ENCODE measurements around the gene SCAPER. TPM values are rescaled to one million over a fixed set of nuclear protein-coding genes. Genes with fewer than 3 reads are reported as not detected.
A peak's percentile ranks its signal among the peaks of the same experiment; 100 is the strongest.

The SCAPER gene
- total RNA-seq, 1 donor from 2014 or later: 56.9 TPM

DNA sequence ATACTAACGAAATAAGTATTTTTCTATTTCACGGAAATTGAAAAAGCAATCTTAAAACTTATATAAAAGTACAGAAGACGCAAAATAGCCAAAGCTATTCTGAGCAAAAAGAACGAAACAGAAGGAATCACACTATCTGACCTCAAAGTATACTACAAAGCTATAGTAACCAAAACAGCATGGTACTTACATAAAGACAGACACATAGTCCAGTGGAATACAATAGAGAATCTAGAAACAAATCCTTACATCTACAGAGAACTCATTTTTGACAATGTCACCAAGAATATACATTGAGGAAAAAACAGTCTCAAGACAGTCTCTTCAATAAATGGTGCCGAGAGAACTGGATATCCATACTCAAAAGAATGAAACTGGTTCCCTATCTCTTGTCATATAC lies 322.6 kb downstream of the SCAPER start:
- Histone ChIP-seq H3K9me3 (ENCODE audit: control insufficient read depth in 3 of 3, low read length in 3 of 3) (peaks cover 0 to 6% (median 0%) of the 10 kb centered on the region in 3 donors), H3K4me1 (ENCODE audit: control insufficient read depth in 3 of 3, insufficient read depth in 3 of 3, low read length in 3 of 3) (peaks cover 0 to 5% (median 4%) of the 10 kb centered on the region in 3 donors), H3K27ac (ENCODE audit: low read depth, low read length) (no peak overlapping the region), H3K4me3 (ENCODE audit: low read length in 3 of 3) (no peak overlapping the region), H3K9ac (ENCODE audit: low read depth in 1 of 3, low read length in 3 of 3) (no peak overlapping the region), H3K36me3 (ENCODE audit: control insufficient read depth in 3 of 3, insufficient read depth in 3 of 3, low read length in 3 of 3) (no peaks in the 10 kb centered on the region), H3K27me3 (ENCODE audit: control insufficient read depth in 3 of 3, insufficient read depth in 3 of 3, low read length in 3 of 3) (no peaks in the 10 kb centered on the region)

DNA sequence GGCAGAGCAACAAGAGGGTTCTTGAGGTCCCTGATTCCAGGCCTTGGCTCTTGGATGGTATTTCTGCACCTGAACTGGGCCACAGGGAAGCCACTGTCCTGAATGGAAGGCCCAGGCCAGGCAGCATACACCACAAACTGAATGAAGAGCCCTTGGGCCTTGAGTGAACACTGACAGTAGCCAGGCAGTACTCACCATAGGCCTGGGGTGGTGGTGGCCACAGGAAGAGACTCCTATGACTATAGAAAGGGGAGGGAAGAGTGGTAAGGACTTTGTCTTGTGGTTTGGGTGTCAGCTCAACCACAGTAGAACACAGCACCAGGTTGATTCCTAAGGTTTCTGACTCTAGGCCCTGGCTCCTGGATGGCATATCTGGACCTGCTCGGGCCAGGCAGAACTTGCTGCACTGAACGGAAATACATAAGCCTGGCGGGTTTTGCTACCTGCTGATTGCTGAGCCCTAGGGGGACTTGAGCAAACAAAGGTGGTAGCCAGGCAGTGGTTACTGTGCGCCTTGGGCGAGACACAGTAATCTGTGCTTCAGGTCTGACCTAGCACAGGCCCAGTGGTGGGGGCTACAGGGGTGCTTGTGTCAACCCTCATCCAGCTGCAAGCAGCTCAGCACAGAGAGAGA lies 327.1 kb downstream of the SCAPER start:
- H3K4me1 ChIP-seq (ENCODE audit: control insufficient read depth in 3 of 3, insufficient read depth in 3 of 3, low read length in 3 of 3): peaks cover 11 to 16% (median 16%) of the 10 kb centered on the region in 3 donors
- H3K9ac ChIP-seq (ENCODE audit: low read depth in 1 of 3, low read length in 3 of 3): no peak overlapping the region
- H3K9me3 ChIP-seq (ENCODE audit: control insufficient read depth in 3 of 3, low read length in 3 of 3): peaks cover 0 to 6% (median 0%) of the 10 kb centered on the region in 3 donors
- H3K36me3 ChIP-seq (ENCODE audit: control insufficient read depth in 3 of 3, insufficient read depth in 3 of 3, low read length in 3 of 3): no peaks in the 10 kb centered on the region
- H3K27ac ChIP-seq (ENCODE audit: low read depth, low read length): no peak overlapping the region
- no peak overlapping the region for H3K4me3 ChIP-seq (ENCODE audit: low read length in 3 of 3)
- H3K27me3 ChIP-seq (ENCODE audit: control insufficient read depth in 3 of 3, insufficient read depth in 3 of 3, low read length in 3 of 3): no peaks in the 10 kb centered on the region

GRCh38 chr15:76576523-76577279 lies 328.4 kb downstream of the SCAPER start:
- H3K9me3 ChIP-seq (ENCODE audit: control insufficient read depth in 3 of 3, low read length in 3 of 3): peaks cover 0 to 2% (median 0%) of the 10 kb centered on the region in 3 donors
- H3K27ac ChIP-seq (ENCODE audit: low read depth, low read length): no peak overlapping the region
- no peaks in the 10 kb centered on the region for H3K36me3 ChIP-seq (ENCODE audit: control insufficient read depth in 3 of 3, insufficient read depth in 3 of 3, low read length in 3 of 3)
- H3K4me3 ChIP-seq (ENCODE audit: low read length in 3 of 3): peak overlapping the region in 1 of 3 donors; percentile 9
- H3K9ac ChIP-seq (ENCODE audit: low read depth in 1 of 3, low read length in 3 of 3): no peak overlapping the region
- no peaks in the 10 kb centered on the region for H3K27me3 ChIP-seq (ENCODE audit: control insufficient read depth in 3 of 3, insufficient read depth in 3 of 3, low read length in 3 of 3)
- H3K4me1 ChIP-seq (ENCODE audit: control insufficient read depth in 3 of 3, insufficient read depth in 3 of 3, low read length in 3 of 3): peaks cover 11 to 16% (median 16%) of the 10 kb centered on the region in 3 donors

- no peak overlapping the region for H3K4me3 ChIP-seq (ENCODE audit: low read length in 3 of 3)
These were observed 329.5 kb downstream of the SCAPER start for GRCh38 chr15:76575679-76576078.

DNA sequence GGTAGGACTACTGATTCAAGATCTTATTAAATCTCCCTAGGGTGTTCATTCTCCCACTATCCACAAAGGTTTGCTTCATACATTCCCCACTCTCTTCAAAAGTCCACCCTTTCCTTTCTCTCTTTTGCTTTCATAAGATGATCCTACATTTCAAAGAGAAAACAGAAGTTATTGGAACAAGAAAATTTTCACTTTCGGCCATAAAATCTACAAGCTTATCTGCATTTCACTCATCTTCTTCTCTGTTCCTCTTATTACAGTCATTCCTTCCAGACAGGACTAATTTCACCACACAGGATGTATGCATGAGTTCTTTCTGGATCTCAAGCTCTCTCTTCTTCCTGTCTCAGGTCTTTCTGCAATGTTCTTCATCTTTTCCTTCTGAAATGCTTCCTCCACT lies 329.9 kb downstream of the SCAPER start:
- Histone ChIP-seq H3K9ac (ENCODE audit: low read depth in 1 of 3, low read length in 3 of 3) (no peak overlapping the region), H3K4me1 (ENCODE audit: control insufficient read depth in 3 of 3, insufficient read depth in 3 of 3, low read length in 3 of 3) (peaks cover 11 to 16% (median 16%) of the 10 kb centered on the region in 3 donors), H3K36me3 (ENCODE audit: control insufficient read depth in 3 of 3, insufficient read depth in 3 of 3, low read length in 3 of 3) (no peaks in the 10 kb centered on the region), H3K27me3 (ENCODE audit: control insufficient read depth in 3 of 3, insufficient read depth in 3 of 3, low read length in 3 of 3) (no peaks in the 10 kb centered on the region), H3K27ac (ENCODE audit: low read depth, low read length) (no peak overlapping the region), H3K9me3 (ENCODE audit: control insufficient read depth in 3 of 3, low read length in 3 of 3) (no peaks in the 10 kb centered on the region), H3K4me3 (ENCODE audit: low read length in 3 of 3) (no peak overlapping the region)

More at GRCh38 chr15:76575679-76576078, 329.5 kb downstream of the SCAPER start:
- H3K27me3 ChIP-seq (ENCODE audit: control insufficient read depth in 3 of 3, insufficient read depth in 3 of 3, low read length in 3 of 3): no peaks in the 10 kb centered on the region
- no peaks in the 10 kb centered on the region for H3K9me3 ChIP-seq (ENCODE audit: control insufficient read depth in 3 of 3, low read length in 3 of 3)
- no peaks in the 10 kb centered on the region for H3K36me3 ChIP-seq (ENCODE audit: control insufficient read depth in 3 of 3, insufficient read depth in 3 of 3, low read length in 3 of 3)
- H3K27ac ChIP-seq (ENCODE audit: low read depth, low read length): no peak overlapping the region
- no peak overlapping the region for H3K9ac ChIP-seq (ENCODE audit: low read depth in 1 of 3, low read length in 3 of 3)
- H3K4me1 ChIP-seq (ENCODE audit: control insufficient read depth in 3 of 3, insufficient read depth in 3 of 3, low read length in 3 of 3): peaks cover 11 to 16% (median 16%) of the 10 kb centered on the region in 3 donors

GRCh38 chr15:76572983-76573314 lies 332.2 kb downstream of the SCAPER start:
- Histone ChIP-seq H3K9me3 (ENCODE audit: control insufficient read depth in 3 of 3, low read length in 3 of 3) (no peaks in the 10 kb centered on the region), H3K9ac (ENCODE audit: low read depth in 1 of 3, low read length in 3 of 3) (no peak overlapping the region), H3K4me3 (ENCODE audit: low read length in 3 of 3) (no peak overlapping the region), H3K4me1 (ENCODE audit: control insufficient read depth in 3 of 3, insufficient read depth in 3 of 3, low read length in 3 of 3) (peaks cover 11 to 16% (median 15%) of the 10 kb centered on the region in 3 donors), H3K27ac (ENCODE audit: low read depth, low read length) (no peak overlapping the region), H3K36me3 (ENCODE audit: control insufficient read depth in 3 of 3, insufficient read depth in 3 of 3, low read length in 3 of 3) (no peaks in the 10 kb centered on the region), H3K27me3 (ENCODE audit: control insufficient read depth in 3 of 3, insufficient read depth in 3 of 3, low read length in 3 of 3) (no peaks in the 10 kb centered on the region)

- Histone ChIP-seq H3K4me3 (ENCODE audit: low read length in 3 of 3) (no peak overlapping the region), H3K4me1 (ENCODE audit: control insufficient read depth in 3 of 3, insufficient read depth in 3 of 3, low read length in 3 of 3) (no peaks in the 10 kb centered on the region), H3K36me3 (ENCODE audit: control insufficient read depth in 3 of 3, insufficient read depth in 3 of 3, low read length in 3 of 3) (no peaks in the 10 kb centered on the region), H3K27ac (ENCODE audit: low read depth, low read length) (no peak overlapping the region), H3K27me3 (ENCODE audit: control insufficient read depth in 3 of 3, insufficient read depth in 3 of 3, low read length in 3 of 3) (no peaks in the 10 kb centered on the region), H3K9me3 (ENCODE audit: control insufficient read depth in 3 of 3, low read length in 3 of 3) (no peaks in the 10 kb centered on the region), H3K9ac (ENCODE audit: low read depth in 1 of 3, low read length in 3 of 3) (no peak overlapping the region)
These were observed 338.9 kb downstream of the SCAPER start for GRCh38 chr15:76566276-76566675.

DNA sequence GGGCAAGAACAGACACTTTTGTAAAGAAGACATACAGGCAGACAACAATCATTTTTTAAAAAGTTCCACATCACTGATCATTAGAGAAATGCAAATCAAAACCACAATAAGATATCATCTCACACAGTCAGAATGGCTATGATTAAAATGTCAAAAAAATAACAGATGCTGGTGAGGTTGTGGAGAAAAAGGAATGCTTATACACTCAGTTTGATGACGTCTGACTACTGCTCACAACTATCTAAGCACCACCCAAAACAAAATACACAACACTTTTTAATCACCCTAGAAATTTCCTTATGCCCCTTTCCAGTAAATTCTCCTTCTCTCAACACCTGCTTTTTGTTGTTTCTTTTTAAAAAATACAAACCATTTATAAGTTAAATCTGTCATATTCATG lies 339.8 kb downstream of the SCAPER start:
- H3K4me3 ChIP-seq (ENCODE audit: low read length in 3 of 3): no peak overlapping the region
- H3K4me1 ChIP-seq (ENCODE audit: control insufficient read depth in 3 of 3, insufficient read depth in 3 of 3, low read length in 3 of 3): no peaks in the 10 kb centered on the region
- no peak overlapping the region for H3K27ac ChIP-seq (ENCODE audit: low read depth, low read length)
- H3K27me3 ChIP-seq (ENCODE audit: control insufficient read depth in 3 of 3, insufficient read depth in 3 of 3, low read length in 3 of 3): no peaks in the 10 kb centered on the region
- H3K36me3 ChIP-seq (ENCODE audit: control insufficient read depth in 3 of 3, insufficient read depth in 3 of 3, low read length in 3 of 3): no peaks in the 10 kb centered on the region
- H3K9me3 ChIP-seq (ENCODE audit: control insufficient read depth in 3 of 3, low read length in 3 of 3): no peaks in the 10 kb centered on the region
- H3K9ac ChIP-seq (ENCODE audit: low read depth in 1 of 3, low read length in 3 of 3): no peak overlapping the region

GRCh38 chr15:76555247-76555646 lies 349.9 kb downstream of the SCAPER start:
- no peaks in the 10 kb centered on the region for H3K27me3 ChIP-seq (ENCODE audit: control insufficient read depth in 3 of 3, insufficient read depth in 3 of 3, low read length in 3 of 3)
- H3K9ac ChIP-seq (ENCODE audit: low read depth in 1 of 3, low read length in 3 of 3): no peak overlapping the region
- no peak overlapping the region for H3K27ac ChIP-seq (ENCODE audit: low read depth, low read length)
- H3K36me3 ChIP-seq (ENCODE audit: control insufficient read depth in 3 of 3, insufficient read depth in 3 of 3, low read length in 3 of 3): no peaks in the 10 kb centered on the region
- H3K4me1 ChIP-seq (ENCODE audit: control insufficient read depth in 3 of 3, insufficient read depth in 3 of 3, low read length in 3 of 3): no peaks in the 10 kb centered on the region
- peaks cover 0 to 1% (median 0%) of the 10 kb centered on the region in 3 donors for H3K9me3 ChIP-seq (ENCODE audit: control insufficient read depth in 3 of 3, low read length in 3 of 3)
- H3K4me3 ChIP-seq (ENCODE audit: low read length in 3 of 3): no peak overlapping the region

- Histone ChIP-seq H3K9ac (ENCODE audit: low read depth in 1 of 3, low read length in 3 of 3) (no peak overlapping the region), H3K9me3 (ENCODE audit: control insufficient read depth in 3 of 3, low read length in 3 of 3) (peaks cover 0 to 2% (median 0%) of the 10 kb centered on the region in 3 donors), H3K27ac (ENCODE audit: low read depth, low read length) (no peak overlapping the region), H3K27me3 (ENCODE audit: control insufficient read depth in 3 of 3, insufficient read depth in 3 of 3, low read length in 3 of 3) (no peaks in the 10 kb centered on the region), H3K4me1 (ENCODE audit: control insufficient read depth in 3 of 3, insufficient read depth in 3 of 3, low read length in 3 of 3) (no peaks in the 10 kb centered on the region), H3K4me3 (ENCODE audit: low read length in 3 of 3) (no peak overlapping the region), H3K36me3 (ENCODE audit: control insufficient read depth in 3 of 3, insufficient read depth in 3 of 3, low read length in 3 of 3) (no peaks in the 10 kb centered on the region)
These were observed 351.6 kb downstream of the SCAPER start for GRCh38 chr15:76553564-76553963.
